Measurements from ENCODE around the gene MPP4. TPM values are rescaled to one million over a fixed set of nuclear protein-coding genes. Genes with fewer than 3 reads are reported as not detected.

The MPP4 gene
- total and polyA plus RNA-seq, 2 donors from 2014 or later = 0.19 TPM; not detected in 1

GRCh38 chr2:201701646-201702045 lies 3.2 kb upstream of the MPP4 start:
- Histone ChIP-seq H3K9ac (ENCODE audit: low read length in 3 of 3) (no peak overlapping the region), H3K27me3 (ENCODE audit: control insufficient read depth, insufficient read depth, low read length) (no peaks in the 10 kb centered on the region), H3K36me3 (ENCODE audit: control insufficient read depth in 2 of 3, insufficient read depth in 3 of 3, low read length in 3 of 3) (peaks cover 6 to 29% (median 17%) of the 10 kb centered on the region in 3 donors), H3K4me3 (ENCODE audit: low read length in 3 of 3) (no peak overlapping the region), H3K27ac (ENCODE audit: low read depth in 2 of 2, low read length in 2 of 2) (no peak overlapping the region), H3K4me1 (ENCODE audit: control insufficient read depth in 2 of 3, insufficient read depth in 2 of 3, low read depth in 1 of 3, low read length in 3 of 3) (no peaks in the 10 kb centered on the region), H3K9me3 (ENCODE audit: control insufficient read depth in 2 of 3, insufficient read depth in 1 of 3, low read length in 3 of 3) (no peaks in the 10 kb centered on the region)
- FAIRE-seq (no peak), DNase-seq (no peak)
- intact Hi-C loops (cut with DNase I) = no loop called here
- TF ChIP-seq, protein P1, sequence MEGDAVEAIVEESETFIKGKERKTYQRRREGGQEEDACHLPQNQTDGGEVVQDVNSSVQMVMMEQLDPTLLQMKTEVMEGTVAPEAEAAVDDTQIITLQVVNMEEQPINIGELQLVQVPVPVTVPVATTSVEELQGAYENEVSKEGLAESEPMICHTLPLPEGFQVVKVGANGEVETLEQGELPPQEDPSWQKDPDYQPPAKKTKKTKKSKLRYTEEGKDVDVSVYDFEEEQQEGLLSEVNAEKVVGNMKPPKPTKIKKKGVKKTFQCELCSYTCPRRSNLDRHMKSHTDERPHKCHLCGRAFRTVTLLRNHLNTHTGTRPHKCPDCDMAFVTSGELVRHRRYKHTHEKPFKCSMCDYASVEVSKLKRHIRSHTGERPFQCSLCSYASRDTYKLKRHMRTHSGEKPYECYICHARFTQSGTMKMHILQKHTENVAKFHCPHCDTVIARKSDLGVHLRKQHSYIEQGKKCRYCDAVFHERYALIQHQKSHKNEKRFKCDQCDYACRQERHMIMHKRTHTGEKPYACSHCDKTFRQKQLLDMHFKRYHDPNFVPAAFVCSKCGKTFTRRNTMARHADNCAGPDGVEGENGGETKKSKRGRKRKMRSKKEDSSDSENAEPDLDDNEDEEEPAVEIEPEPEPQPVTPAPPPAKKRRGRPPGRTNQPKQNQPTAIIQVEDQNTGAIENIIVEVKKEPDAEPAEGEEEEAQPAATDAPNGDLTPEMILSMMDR (IDR thresholded peaks at IDR 0.05; ENCODE audit: borderline replicate concordance, extremely low read depth, insufficient read depth) = no peak

GRCh38 chr2:201699416-201699815 lies 972 bp upstream of the MPP4 start:
- no peak for DNase-seq
- Histone ChIP-seq H3K9me3 (ENCODE audit: control insufficient read depth in 2 of 3, insufficient read depth in 1 of 3, low read length in 3 of 3) (no peaks in the 10 kb centered on the region), H3K27ac (ENCODE audit: low read depth in 2 of 2, low read length in 2 of 2) (no peak overlapping the region), H3K4me1 (ENCODE audit: control insufficient read depth in 2 of 3, insufficient read depth in 2 of 3, low read depth in 1 of 3, low read length in 3 of 3) (no peaks in the 10 kb centered on the region), H3K36me3 (ENCODE audit: control insufficient read depth in 2 of 3, insufficient read depth in 3 of 3, low read length in 3 of 3) (peaks cover 6 to 21% (median 9%) of the 10 kb centered on the region in 3 donors), H3K9ac (ENCODE audit: low read length in 3 of 3) (no peak overlapping the region), H3K4me3 (ENCODE audit: low read length in 3 of 3) (no peak overlapping the region), H3K27me3 (ENCODE audit: control insufficient read depth, insufficient read depth, low read length) (no peaks in the 10 kb centered on the region)
- TF ChIP-seq, protein P1 (IDR thresholded peaks at IDR 0.05; ENCODE audit: borderline replicate concordance, extremely low read depth, insufficient read depth) = no peak
- FAIRE-seq = no peak
- intact Hi-C loops (cut with DNase I) = no loop called here

GRCh38 chr2:201697899-201698298 lies 545 bp downstream of the MPP4 start:
- no peak overlapping the region for H3K4me3 ChIP-seq (ENCODE audit: low read length in 3 of 3)
- H3K27ac ChIP-seq (ENCODE audit: low read depth in 2 of 2, low read length in 2 of 2) = no peak overlapping the region
- no peaks in the 10 kb centered on the region for H3K4me1 ChIP-seq (ENCODE audit: control insufficient read depth in 2 of 3, insufficient read depth in 2 of 3, low read depth in 1 of 3, low read length in 3 of 3)
- intact Hi-C loops (cut with DNase I) = no loop called here
- no peaks in the 10 kb centered on the region for H3K9me3 ChIP-seq (ENCODE audit: control insufficient read depth in 2 of 3, insufficient read depth in 1 of 3, low read length in 3 of 3)
- no peak overlapping the region for H3K9ac ChIP-seq (ENCODE audit: low read length in 3 of 3)
- peak in 1 of 5 donors; percentile 9 for DNase-seq
- H3K36me3 ChIP-seq (ENCODE audit: control insufficient read depth in 2 of 3, insufficient read depth in 3 of 3, low read length in 3 of 3) = peaks cover 2 to 15% (median 4%) of the 10 kb centered on the region in 3 donors
- no peaks in the 10 kb centered on the region for H3K27me3 ChIP-seq (ENCODE audit: control insufficient read depth, insufficient read depth, low read length)
- FAIRE-seq = no peak
- TF ChIP-seq, protein P1 (IDR thresholded peaks at IDR 0.05; ENCODE audit: borderline replicate concordance, extremely low read depth, insufficient read depth) = no peak

DNA sequence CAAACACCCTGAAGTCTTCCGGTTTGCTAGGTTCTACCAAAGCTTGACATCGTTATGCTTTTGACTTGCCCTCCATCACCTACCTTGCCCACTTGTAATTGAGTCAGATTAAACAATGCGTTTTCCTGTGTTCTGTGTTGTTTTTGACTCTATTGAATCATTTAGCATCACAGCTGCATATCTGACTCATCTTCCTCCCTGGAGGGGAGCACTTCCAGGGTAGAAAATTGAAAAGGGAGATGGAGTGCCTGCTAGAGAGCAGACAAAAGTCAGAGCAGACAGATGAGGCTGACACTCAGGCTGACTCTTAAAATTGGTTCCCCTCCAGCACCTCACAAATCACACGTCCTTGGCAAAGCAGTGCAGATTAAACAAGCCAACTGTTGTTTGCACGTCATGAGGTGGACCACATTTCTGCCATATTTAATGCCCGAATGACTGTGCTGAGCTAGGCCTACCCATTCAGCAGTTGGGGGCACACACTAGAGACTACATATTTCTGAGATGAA lies 2.2 kb downstream of the MPP4 start:
- Histone ChIP-seq H3K9ac (ENCODE audit: low read length in 3 of 3) (no peak overlapping the region), H3K4me3 (ENCODE audit: low read length in 3 of 3) (no peak overlapping the region), H3K36me3 (ENCODE audit: control insufficient read depth in 2 of 3, insufficient read depth in 3 of 3, low read length in 3 of 3) (peaks cover 0 to 9% (median 1%) of the 10 kb centered on the region in 3 donors), H3K27me3 (ENCODE audit: control insufficient read depth, insufficient read depth, low read length) (no peaks in the 10 kb centered on the region), H3K4me1 (ENCODE audit: control insufficient read depth in 2 of 3, insufficient read depth in 2 of 3, low read depth in 1 of 3, low read length in 3 of 3) (no peaks in the 10 kb centered on the region), H3K27ac (ENCODE audit: low read depth in 2 of 2, low read length in 2 of 2) (no peak overlapping the region), H3K9me3 (ENCODE audit: control insufficient read depth in 2 of 3, insufficient read depth in 1 of 3, low read length in 3 of 3) (no peaks in the 10 kb centered on the region)
- intact Hi-C loops (cut with DNase I) = no loop called here
- DNase-seq (no peak), FAIRE-seq (no peak)
- TF ChIP-seq, protein P1 (IDR thresholded peaks at IDR 0.05; ENCODE audit: borderline replicate concordance, extremely low read depth, insufficient read depth) = no peak

Data from kidney (tissue), 14 donors.